Brain pericyte (primary cell): ENCODE results near the gene ACSM3.
"Not testable (repeated sequence)": the region's sequence is repeated elsewhere in the genome, so short reads cannot be mapped to it uniquely, and the experiment has no call there.

Experiments
- DNase-seq: peaks from one replicate; pipeline ENCODE4 v3.0.0-alpha.2; 2012; ENCODE audit warnings: low read depth, low spot score

Gene ACSM3

DNA sequence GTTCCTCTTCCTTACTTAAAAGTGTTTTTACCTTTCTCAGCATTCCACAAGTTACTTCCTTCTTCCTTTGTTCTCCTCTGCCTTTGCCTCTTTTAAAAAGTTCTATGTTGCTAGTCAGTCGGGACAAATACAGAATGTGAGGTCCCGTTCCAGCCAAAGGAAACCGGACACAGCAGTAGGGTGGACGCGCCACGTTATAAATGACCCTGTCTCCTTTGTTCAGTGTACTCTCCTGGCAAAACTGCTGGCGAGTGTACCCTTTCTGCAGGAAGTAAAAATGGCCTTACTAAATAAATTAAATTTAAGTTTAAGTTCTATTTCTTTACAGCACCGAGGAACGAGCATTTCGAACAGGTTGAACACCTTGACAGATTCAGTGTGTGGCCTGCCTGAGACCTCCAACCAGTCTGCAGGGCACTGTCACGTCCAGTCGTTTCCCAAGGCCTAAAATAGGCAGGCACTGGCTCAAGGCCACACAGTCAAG, 41.9 kb downstream of the ACSM3 start:
- DNase-seq: not testable (repeated sequence)

GRCh38 chr16:20806168-20807050, 42.6 kb downstream of the ACSM3 start, which contains the start of the genes ERI2 and REXO5:
Gene ERI2, minus strand, starts transcription at chr16:20806472. Its CDS starts 42 bp downstream, at chr16:20806430.
Gene REXO5, plus strand, starts transcription at chr16:20806527. Its CDS starts 427 bp downstream, at chr16:20806954.
- peak; percentile 77 for DNase-seq

DNA sequence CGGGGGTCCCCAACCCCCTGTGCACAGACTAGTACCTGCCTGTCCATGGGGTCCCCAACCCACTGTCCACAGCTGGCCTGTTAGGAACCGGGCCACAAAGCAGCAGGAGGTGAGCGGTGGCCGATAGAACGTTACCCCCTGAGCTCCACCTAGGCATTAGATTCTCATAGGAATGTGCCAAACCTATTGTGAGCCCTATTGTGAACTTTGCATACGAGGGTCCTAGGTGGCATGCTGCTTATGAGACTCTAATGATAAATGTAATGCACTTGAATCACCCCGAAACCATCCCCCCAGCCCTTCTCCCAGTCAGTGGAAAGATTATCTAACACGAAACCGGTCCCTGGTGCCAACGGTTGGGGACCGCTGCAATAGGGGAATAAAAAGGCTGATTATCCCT, 44.0 kb downstream of the ACSM3 start:
- no peak for DNase-seq

DNA sequence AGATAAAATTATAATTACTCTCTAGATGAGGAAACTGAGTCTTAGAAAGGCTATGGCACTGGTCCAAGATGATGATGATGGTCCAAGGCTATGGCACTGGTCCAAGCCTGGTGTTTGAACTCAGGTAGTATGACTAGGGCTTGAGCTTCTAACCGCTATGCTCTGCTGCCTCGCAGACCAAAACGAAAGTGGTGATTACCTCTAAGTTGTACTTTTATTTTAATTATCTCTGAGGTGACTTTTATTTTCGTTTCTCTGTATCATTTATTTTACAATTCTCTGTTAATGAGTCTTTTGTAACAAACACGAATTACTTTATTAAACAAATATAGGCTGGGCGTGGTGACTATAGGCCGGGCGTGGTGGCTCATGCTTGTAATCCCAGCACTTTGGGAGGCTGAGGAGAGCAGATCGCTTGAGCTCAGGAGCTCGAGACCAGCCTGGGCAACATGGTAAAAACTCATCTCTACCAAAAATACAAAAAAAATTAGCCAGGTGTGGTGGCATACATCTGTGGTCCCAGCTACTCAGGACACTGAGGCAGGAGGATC, 48.1 kb downstream of the ACSM3 start:
- DNase-seq: no peak

DNA sequence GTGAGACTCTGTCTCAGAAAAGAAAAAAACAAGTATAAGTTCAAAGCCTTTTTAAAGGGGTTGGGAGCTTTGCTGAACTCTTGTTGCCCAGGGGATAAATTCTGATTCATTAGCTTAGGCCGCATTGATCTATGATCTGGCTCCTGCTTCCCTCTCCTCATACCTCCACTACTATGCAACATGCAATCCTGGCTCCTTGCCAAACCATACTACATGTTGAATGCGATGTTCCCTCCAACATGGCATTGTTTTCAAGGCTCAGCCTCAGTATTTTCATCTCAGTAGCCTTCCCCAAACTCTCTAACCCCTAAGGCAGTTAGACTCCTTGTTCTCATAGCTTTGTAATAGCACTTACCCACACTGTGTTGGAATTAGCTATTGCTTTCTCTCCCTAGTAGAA, 48.7 kb downstream of the ACSM3 start:
- DNase-seq: no peak

DNA sequence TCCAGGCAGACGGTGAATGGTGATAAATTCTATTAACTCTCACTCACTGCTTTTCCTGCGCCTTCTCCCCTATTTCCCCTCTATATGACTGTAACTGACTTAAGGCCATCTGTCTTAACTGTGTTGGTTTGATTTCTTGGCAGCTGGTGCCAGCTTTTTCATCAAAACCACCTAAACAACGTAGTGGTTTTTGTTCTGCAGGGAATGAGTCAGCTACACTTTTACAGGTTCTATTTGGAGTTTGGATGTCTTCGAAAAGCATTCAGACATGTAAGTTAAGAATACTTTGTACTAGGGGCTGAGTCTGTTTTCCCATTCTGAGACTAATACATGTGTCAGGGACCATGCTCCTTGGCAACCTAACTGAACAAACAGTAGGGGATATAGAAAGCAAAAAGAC, 51.0 kb downstream of the ACSM3 start:
- no peak for DNase-seq

- DNase-seq: no peak
Observed at GRCh38 chr16:20818929-20819585, 55.2 kb downstream of the ACSM3 start.

DNA sequence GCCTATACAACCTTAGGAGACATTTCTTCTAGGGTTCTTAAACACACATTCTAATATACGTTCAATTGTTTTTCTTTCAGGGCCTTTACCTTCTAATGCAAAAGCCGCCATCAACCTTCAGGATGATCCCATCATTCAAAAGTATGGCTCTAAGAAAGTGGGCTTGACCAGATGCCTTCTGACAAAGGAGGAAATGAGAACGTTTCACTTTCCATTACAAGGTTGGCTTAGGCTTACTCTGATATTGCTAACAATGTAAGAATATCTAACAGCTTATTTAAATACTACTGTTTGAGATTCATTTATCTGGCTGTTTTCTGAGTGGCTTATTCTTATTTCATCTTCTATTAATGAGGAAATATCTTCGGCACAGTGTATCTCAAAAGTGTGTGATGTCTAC, 57.9 kb downstream of the ACSM3 start:
- no peak for DNase-seq

GRCh38 chr16:20822521-20823325, 58.9 kb downstream of the ACSM3 start:
- DNase-seq: no peak

GRCh38 chr16:20826039-20826566, 62.3 kb downstream of the ACSM3 start:
- no peak for DNase-seq

DNA sequence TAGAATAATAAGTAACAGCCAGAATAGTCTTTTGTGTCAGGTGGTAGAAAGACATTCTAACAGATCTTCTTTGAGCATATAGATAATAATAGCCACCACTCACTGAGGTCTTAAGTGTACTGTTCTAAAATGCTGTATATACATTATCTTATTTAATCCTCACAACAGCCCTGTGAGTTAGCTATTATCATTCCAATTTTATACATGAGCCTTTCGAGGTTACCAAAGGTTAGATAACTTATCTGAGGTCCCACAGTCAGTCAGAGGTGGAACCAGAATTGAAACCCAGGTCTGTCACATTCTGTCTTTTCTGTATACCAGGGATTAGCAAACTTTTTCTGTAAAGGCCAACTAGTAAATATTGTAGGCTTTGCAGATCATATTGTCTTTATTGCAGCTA, 65.7 kb downstream of the ACSM3 start:
- no peak for DNase-seq

- DNase-seq: no peak
Observed at GRCh38 chr16:20830372-20830771, 66.6 kb downstream of the ACSM3 start.

DNA sequence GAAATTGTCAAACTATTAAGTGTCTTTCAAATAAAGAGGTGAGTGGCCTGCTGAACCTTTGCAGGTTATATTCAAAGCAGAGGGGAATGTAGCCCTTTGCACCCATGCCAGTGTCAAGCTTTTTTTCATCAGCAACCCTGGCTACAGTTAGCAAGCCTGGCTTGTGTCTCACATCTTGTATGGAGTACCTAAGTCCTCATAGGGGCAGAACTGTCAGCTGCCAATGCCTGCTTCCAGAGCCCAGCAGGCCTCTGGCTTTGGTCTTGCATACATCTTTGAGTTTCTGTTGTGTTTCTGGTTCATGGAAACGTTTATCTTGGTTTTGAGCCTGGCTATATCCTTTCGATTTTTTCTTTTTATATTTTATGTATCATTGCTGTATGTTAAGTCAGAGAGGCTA, 69.3 kb downstream of the ACSM3 start:
- no peak for DNase-seq

DNA sequence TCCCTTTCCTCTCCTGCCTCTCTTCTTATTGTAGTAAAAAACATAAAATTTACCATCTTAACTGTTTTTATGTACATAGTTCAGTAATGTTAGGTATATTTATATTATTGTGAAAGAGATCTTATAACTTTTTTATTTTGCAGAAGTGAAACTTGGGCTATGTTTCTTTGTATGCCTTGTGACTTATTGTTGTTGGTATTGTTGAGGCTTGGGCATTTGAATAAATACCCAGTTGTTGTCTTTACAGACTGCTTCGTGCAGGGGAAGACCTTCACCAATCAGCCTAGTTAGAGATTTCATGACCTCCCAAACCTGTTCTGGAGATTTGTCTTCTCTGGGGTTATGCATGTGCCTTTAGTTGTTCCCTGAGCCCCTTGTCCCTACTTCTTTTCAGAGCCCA, 74.4 kb downstream of the ACSM3 start:
- no peak for DNase-seq

DNA sequence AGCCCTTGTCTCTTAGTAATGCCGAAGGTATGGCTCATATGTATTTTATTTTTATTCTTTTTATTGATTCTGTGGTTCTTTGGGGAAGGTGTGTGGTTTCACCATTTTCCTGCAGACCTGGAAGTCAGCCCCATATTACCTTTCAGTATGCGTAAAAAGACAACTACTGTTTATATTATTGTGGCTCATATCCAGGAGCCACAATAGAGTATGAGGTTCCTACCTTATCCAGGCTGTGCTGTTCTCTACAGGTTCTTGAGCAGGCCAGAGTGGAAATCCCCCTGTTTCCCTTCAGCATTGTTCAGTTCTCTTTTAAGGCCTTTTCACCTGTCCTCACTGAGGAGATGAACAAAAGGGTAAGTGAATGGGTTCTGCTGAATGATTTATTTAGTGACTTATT, 75.7 kb downstream of the ACSM3 start:
- DNase-seq: no peak

- no peak for DNase-seq
Observed at GRCh38 chr16:20844054-20844453, 80.2 kb downstream of the ACSM3 start.

GRCh38 chr16:20844588-20844987, 80.8 kb downstream of the ACSM3 start:
- DNase-seq: no peak

GRCh38 chr16:20846030-20846429, 82.2 kb downstream of the ACSM3 start:
- no peak for DNase-seq

DNA sequence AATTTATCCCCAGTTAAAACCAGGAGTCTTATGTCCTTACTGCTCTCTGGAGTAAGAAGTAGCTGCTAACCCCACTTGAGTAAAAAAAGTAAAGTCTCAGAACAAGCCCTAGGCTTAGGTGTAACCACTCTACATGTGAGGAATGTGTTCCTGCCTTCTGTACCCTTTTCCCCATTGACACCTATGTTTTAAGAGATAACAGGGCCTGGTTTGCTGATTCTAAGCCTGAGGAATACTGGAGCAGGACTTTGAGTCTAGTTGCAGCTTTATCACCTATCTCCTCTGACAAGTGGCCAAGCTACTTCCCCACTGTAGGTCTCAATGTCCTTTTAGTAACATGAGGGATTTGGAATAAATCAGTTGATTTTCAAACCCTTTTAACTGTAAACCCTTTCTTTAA, 82.7 kb downstream of the ACSM3 start:
- DNase-seq: no peak
